T-helper 1 cell treated with Interleukin-12 subunit alpha and Interleukin-12 subunit beta and Interleukin-4 antibody, amounts not matched to agents 30 μg/mL and 1 μg/mL, for 36 hours (primary cell): ENCODE data around the gene SNCAIP.

Experiments
- H3K27ac Mint-ChIP-seq: one replicate; pipeline ENCODE4 v1.8.0; 2021; ENCODE audit warnings: mild to moderate bottlenecking, mixed read lengths
- H3K27me3 Mint-ChIP-seq: one replicate; pipeline ENCODE4 v1.8.0; 2021; ENCODE audit warnings: low read depth, mixed read lengths
- H3K36me3 Mint-ChIP-seq: one replicate; pipeline ENCODE4 v1.8.0; 2021; ENCODE audit warnings: low read depth, mixed read lengths
- H3K4me1 Mint-ChIP-seq: one replicate; pipeline ENCODE4 v1.8.0; 2021; ENCODE audit warnings: low read depth, mixed read lengths
- H3K4me3 Mint-ChIP-seq: one replicate; pipeline ENCODE4 v1.8.0; 2021; ENCODE audit warnings: mild to moderate bottlenecking, moderate library complexity, mixed read lengths
- H3K9me3 Mint-ChIP-seq: one replicate; pipeline ENCODE4 v1.8.0; 2021; ENCODE audit warnings: mixed read lengths

Gene SNCAIP

GRCh38 chr5:122390154-122390553 is 78.1 kb downstream of the SNCAIP start:
- no peaks in the 10 kb centered on the region for H3K36me3 Mint-ChIP-seq

GRCh38 chr5:122390694-122391093 is 78.7 kb downstream of the SNCAIP start:
- H3K27ac Mint-ChIP-seq = no peak overlapping the region
- no peaks in the 10 kb centered on the region for H3K9me3 Mint-ChIP-seq
- H3K36me3 Mint-ChIP-seq = no peaks in the 10 kb centered on the region
- no peaks in the 10 kb centered on the region for H3K27me3 Mint-ChIP-seq
- H3K4me3 Mint-ChIP-seq = no peak overlapping the region
- no peaks in the 10 kb centered on the region for H3K4me1 Mint-ChIP-seq

More at GRCh38 chr5:122390154-122390553, 78.1 kb downstream of the SNCAIP start:
- Mint-ChIP-seq H3K4me3 (no peak overlapping the region), H3K27me3 (no peaks in the 10 kb centered on the region), H3K9me3 (no peaks in the 10 kb centered on the region), H3K4me1 (no peaks in the 10 kb centered on the region), H3K27ac (no peak overlapping the region)

GRCh38 chr5:122391621-122392020 is 79.6 kb downstream of the SNCAIP start:
- H3K4me1 Mint-ChIP-seq = no peaks in the 10 kb centered on the region

GRCh38 chr5:122392224-122392623 is 80.2 kb downstream of the SNCAIP start:
- no peaks in the 10 kb centered on the region for H3K27me3 Mint-ChIP-seq
- H3K9me3 Mint-ChIP-seq = no peaks in the 10 kb centered on the region

More at GRCh38 chr5:122391621-122392020, 79.6 kb downstream of the SNCAIP start:
- Mint-ChIP-seq H3K4me3 (no peak overlapping the region), H3K36me3 (no peaks in the 10 kb centered on the region), H3K27me3 (no peaks in the 10 kb centered on the region), H3K9me3 (no peaks in the 10 kb centered on the region), H3K27ac (no peak overlapping the region)

GRCh38 chr5:122392824-122393223 is 80.8 kb downstream of the SNCAIP start:
- Mint-ChIP-seq H3K9me3 (no peaks in the 10 kb centered on the region), H3K36me3 (no peaks in the 10 kb centered on the region), H3K4me1 (no peaks in the 10 kb centered on the region), H3K27me3 (no peaks in the 10 kb centered on the region), H3K4me3 (no peak overlapping the region), H3K27ac (no peak overlapping the region)

More at GRCh38 chr5:122392224-122392623, 80.2 kb downstream of the SNCAIP start:
- no peaks in the 10 kb centered on the region for H3K4me1 Mint-ChIP-seq
- H3K36me3 Mint-ChIP-seq = no peaks in the 10 kb centered on the region
- H3K4me3 Mint-ChIP-seq = no peak overlapping the region
- H3K27ac Mint-ChIP-seq = no peak overlapping the region

GRCh38 chr5:122394284-122394930 is 82.4 kb downstream of the SNCAIP start:
- Mint-ChIP-seq H3K36me3 (no peaks in the 10 kb centered on the region), H3K9me3 (no peaks in the 10 kb centered on the region), H3K27ac (no peak overlapping the region)

GRCh38 chr5:122398016-122398415 is 86.0 kb downstream of the SNCAIP start:
- H3K36me3 Mint-ChIP-seq = no peaks in the 10 kb centered on the region
- peaks cover 3% of the 10 kb centered on the region for H3K9me3 Mint-ChIP-seq
- no peaks in the 10 kb centered on the region for H3K27me3 Mint-ChIP-seq
- H3K4me3 Mint-ChIP-seq = no peak overlapping the region
- no peak overlapping the region for H3K27ac Mint-ChIP-seq
- H3K4me1 Mint-ChIP-seq = no peaks in the 10 kb centered on the region

More at GRCh38 chr5:122394284-122394930, 82.4 kb downstream of the SNCAIP start:
- no peak overlapping the region for H3K4me3 Mint-ChIP-seq
- H3K4me1 Mint-ChIP-seq = no peaks in the 10 kb centered on the region
- no peaks in the 10 kb centered on the region for H3K27me3 Mint-ChIP-seq

- Mint-ChIP-seq H3K27ac (no peak overlapping the region), H3K4me1 (no peaks in the 10 kb centered on the region), H3K9me3 (peaks cover 3% of the 10 kb centered on the region), H3K4me3 (no peak overlapping the region), H3K27me3 (no peaks in the 10 kb centered on the region), H3K36me3 (no peaks in the 10 kb centered on the region)
Measured at GRCh38 chr5:122400341-122400740, 88.3 kb downstream of the SNCAIP start.

- no peaks in the 10 kb centered on the region for H3K36me3 Mint-ChIP-seq
- no peak overlapping the region for H3K27ac Mint-ChIP-seq
- no peaks in the 10 kb centered on the region for H3K4me1 Mint-ChIP-seq
- H3K4me3 Mint-ChIP-seq = no peak overlapping the region
- peaks cover 3% of the 10 kb centered on the region for H3K9me3 Mint-ChIP-seq
- H3K27me3 Mint-ChIP-seq = no peaks in the 10 kb centered on the region
Measured at GRCh38 chr5:122400938-122401337, 88.9 kb downstream of the SNCAIP start.

- Mint-ChIP-seq H3K4me3 (no peak overlapping the region), H3K4me1 (no peaks in the 10 kb centered on the region), H3K36me3 (no peaks in the 10 kb centered on the region), H3K9me3 (peaks cover 3% of the 10 kb centered on the region), H3K27ac (no peak overlapping the region), H3K27me3 (no peaks in the 10 kb centered on the region)
Measured at GRCh38 chr5:122401976-122402725, 90.1 kb downstream of the SNCAIP start.

GRCh38 chr5:122402955-122403685 is 91.1 kb downstream of the SNCAIP start:
- Mint-ChIP-seq H3K27me3 (no peaks in the 10 kb centered on the region), H3K27ac (no peak overlapping the region), H3K9me3 (peaks cover 3% of the 10 kb centered on the region), H3K36me3 (no peaks in the 10 kb centered on the region), H3K4me3 (no peak overlapping the region), H3K4me1 (no peaks in the 10 kb centered on the region)

GRCh38 chr5:122404018-122404417 is 92.0 kb downstream of the SNCAIP start:
- Mint-ChIP-seq H3K27ac (no peak overlapping the region), H3K4me1 (no peaks in the 10 kb centered on the region), H3K9me3 (peaks cover 3% of the 10 kb centered on the region), H3K36me3 (no peaks in the 10 kb centered on the region), H3K27me3 (no peaks in the 10 kb centered on the region), H3K4me3 (no peak overlapping the region)

GRCh38 chr5:122404653-122405362 is 92.8 kb downstream of the SNCAIP start:
- no peaks in the 10 kb centered on the region for H3K36me3 Mint-ChIP-seq
- H3K9me3 Mint-ChIP-seq = peaks cover 3% of the 10 kb centered on the region
- H3K27ac Mint-ChIP-seq = no peak overlapping the region
- H3K4me3 Mint-ChIP-seq = no peak overlapping the region
- no peaks in the 10 kb centered on the region for H3K4me1 Mint-ChIP-seq
- H3K27me3 Mint-ChIP-seq = no peaks in the 10 kb centered on the region

- Mint-ChIP-seq H3K4me3 (no peak overlapping the region), H3K9me3 (no peaks in the 10 kb centered on the region), H3K27ac (no peak overlapping the region), H3K4me1 (no peaks in the 10 kb centered on the region), H3K36me3 (no peaks in the 10 kb centered on the region), H3K27me3 (no peaks in the 10 kb centered on the region)
Measured at GRCh38 chr5:122405751-122406150, 93.7 kb downstream of the SNCAIP start.
